ENCODE results near the gene SSRP1.
"Not testable (repeated sequence)": the region's sequence is repeated elsewhere in the genome, so short reads cannot be mapped to it uniquely, and the experiment has no call there.

SSRP1 gene

DNA sequence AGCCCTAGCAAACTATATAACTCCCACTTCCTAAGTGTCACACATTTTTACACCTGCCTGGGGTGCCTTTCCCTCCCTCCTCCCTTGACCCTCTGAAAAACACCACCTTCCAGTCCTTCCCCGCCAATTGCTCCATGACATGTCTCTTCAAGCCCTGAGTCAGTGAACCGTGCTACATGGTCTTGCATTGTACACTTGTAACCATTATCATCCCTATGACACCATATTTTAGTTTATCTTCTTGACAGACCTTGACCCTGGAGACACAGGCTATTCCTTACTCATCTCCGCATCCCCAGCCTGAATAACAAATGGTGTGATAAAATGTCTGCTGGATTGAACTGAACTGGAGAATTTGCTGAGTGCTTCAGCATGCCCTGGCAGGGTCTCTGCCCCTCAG, 47.8 kb downstream of the SSRP1 start:
- TF ChIP-seq, protein P1, sequence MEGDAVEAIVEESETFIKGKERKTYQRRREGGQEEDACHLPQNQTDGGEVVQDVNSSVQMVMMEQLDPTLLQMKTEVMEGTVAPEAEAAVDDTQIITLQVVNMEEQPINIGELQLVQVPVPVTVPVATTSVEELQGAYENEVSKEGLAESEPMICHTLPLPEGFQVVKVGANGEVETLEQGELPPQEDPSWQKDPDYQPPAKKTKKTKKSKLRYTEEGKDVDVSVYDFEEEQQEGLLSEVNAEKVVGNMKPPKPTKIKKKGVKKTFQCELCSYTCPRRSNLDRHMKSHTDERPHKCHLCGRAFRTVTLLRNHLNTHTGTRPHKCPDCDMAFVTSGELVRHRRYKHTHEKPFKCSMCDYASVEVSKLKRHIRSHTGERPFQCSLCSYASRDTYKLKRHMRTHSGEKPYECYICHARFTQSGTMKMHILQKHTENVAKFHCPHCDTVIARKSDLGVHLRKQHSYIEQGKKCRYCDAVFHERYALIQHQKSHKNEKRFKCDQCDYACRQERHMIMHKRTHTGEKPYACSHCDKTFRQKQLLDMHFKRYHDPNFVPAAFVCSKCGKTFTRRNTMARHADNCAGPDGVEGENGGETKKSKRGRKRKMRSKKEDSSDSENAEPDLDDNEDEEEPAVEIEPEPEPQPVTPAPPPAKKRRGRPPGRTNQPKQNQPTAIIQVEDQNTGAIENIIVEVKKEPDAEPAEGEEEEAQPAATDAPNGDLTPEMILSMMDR (IDR thresholded peaks at IDR 0.05; ENCODE audit: low read depth, low read length, poor library complexity, severe bottlenecking) = no peak
- TF ChIP-seq EZH2phosphoT487 (IDR thresholded peaks at IDR 0.05; ENCODE audit: borderline replicate concordance, low read length) = no peak
- peaks cover 15% of the 10 kb centered on the region; the same call in 1 of the 2 replicates for H3K27me3 ChIP-seq (ENCODE audit: control insufficient read depth, low read length)
- H3F3A ChIP-seq (ENCODE audit: control insufficient read depth, insufficient read depth) = no peaks in the 10 kb centered on the region
- H3K4me3 ChIP-seq (ENCODE audit: low read length) = no peak overlapping the region
- H3K36me3 ChIP-seq (ENCODE audit: control insufficient read depth, low read length) = no peaks in the 10 kb centered on the region
- H3K4me1 ChIP-seq (ENCODE audit: control insufficient read depth, low read length) = no peaks in the 10 kb centered on the region
- no peaks in the 10 kb centered on the region; the same call in 1 of the 2 replicates for H3K9me2 ChIP-seq (replicated peaks; ENCODE audit: control insufficient read depth, low read length)
- no peaks in the 10 kb centered on the region for H4K20me1 ChIP-seq (ENCODE audit: control insufficient read depth, insufficient read depth, low read depth, low read length)
- no peak overlapping the region for H3K4me2 ChIP-seq (ENCODE audit: low read length)
- no peak overlapping the region for H3K27ac ChIP-seq (ENCODE audit: low read depth, low read length)
- H3K79me2 ChIP-seq (ENCODE audit: control insufficient read depth, low read length) = no peaks in the 10 kb centered on the region
- H3K9me3 ChIP-seq (ENCODE audit: control insufficient read depth, insufficient read depth, low read length) = no peaks in the 10 kb centered on the region

DNA sequence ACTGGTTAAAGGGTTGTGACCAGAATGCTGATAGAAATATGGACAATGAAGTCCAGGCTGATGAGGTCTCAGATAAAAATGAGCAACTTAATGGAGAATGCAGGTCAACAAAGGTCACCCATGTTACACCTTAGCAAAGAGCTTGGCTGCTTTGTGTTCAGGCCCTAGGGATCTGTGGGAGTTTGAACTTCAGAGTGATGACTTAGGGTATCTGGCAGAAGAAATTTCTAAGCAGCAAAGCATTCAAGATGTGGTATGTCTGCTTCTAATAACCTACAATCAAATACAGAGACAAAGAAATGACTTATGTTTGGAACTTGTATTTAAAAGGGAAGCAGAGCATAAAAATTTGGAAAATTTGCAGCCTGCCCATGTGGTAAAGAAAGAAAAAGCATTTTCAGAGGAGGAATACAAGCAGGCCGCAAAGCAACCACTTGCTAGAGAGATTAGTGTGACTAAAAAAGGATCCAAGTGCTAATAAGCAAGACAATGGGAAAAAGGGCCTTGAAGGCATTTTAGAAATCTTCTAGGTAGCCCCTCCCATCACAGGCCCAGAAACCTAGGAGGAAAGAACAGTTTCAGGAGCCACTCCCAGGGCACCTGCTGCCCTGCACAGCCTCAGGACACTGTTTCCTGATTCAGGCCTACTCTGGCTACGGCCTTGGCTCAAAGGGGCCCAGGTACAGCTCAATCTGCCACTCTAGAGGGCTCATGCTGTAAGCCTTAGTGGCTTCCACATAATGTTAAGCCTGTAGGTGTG, 52.3 kb downstream of the SSRP1 start:
- Histone ChIP-seq H3K9me3 (ENCODE audit: control insufficient read depth, insufficient read depth, low read length) (no peaks in the 10 kb centered on the region), H3K27me3 (ENCODE audit: control insufficient read depth, low read length) (peaks cover 4% of the 10 kb centered on the region; the same call in 1 of the 2 replicates), H3K4me3 (ENCODE audit: low read length) (no peak overlapping the region), H4K20me1 (ENCODE audit: control insufficient read depth, insufficient read depth, low read depth, low read length) (no peaks in the 10 kb centered on the region), H3K79me2 (ENCODE audit: control insufficient read depth, low read length) (no peaks in the 10 kb centered on the region), H3K36me3 (ENCODE audit: control insufficient read depth, low read length) (no peaks in the 10 kb centered on the region), H3K4me1 (ENCODE audit: control insufficient read depth, low read length) (no peaks in the 10 kb centered on the region), H3K9me2 (replicated peaks; ENCODE audit: control insufficient read depth, low read length) (no peaks in the 10 kb centered on the region; the same call in 1 of the 2 replicates), H3F3A (ENCODE audit: control insufficient read depth, insufficient read depth) (no peaks in the 10 kb centered on the region), H3K4me2 (ENCODE audit: low read length) (no peak overlapping the region), H3K27ac (ENCODE audit: low read depth, low read length) (no peak overlapping the region)
- TF ChIP-seq EZH2phosphoT487 (IDR thresholded peaks at IDR 0.05; ENCODE audit: borderline replicate concordance, low read length) = no peak
- TF ChIP-seq, protein P1 (IDR thresholded peaks at IDR 0.05; ENCODE audit: low read depth, low read length, poor library complexity, severe bottlenecking) = no peak

DNA sequence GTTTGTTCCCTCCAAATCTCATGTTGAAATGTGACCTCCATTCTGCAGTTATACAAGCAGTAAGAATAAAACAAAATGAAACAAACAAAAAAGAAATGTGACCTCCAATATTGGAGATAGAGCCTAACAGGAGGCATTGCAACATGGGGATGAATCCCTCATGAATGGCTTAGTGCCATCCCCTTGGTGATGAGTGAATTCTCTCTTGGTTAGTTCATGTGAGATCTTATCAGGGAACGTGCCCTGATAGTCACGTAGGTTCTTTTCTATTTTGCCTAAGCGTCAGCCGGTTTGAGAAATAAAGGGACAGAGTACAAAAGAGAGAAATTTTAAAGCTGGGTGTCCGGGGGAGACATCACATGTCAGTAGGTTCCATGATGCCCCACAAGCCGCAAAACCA, 54.1 kb downstream of the SSRP1 start:
- not testable (repeated sequence) for H3K36me3 ChIP-seq (ENCODE audit: control insufficient read depth, low read length); H3K27ac ChIP-seq (ENCODE audit: low read depth, low read length); H3K4me3 ChIP-seq (ENCODE audit: low read length); H3K79me2 ChIP-seq (ENCODE audit: control insufficient read depth, low read length); H4K20me1 ChIP-seq (ENCODE audit: control insufficient read depth, insufficient read depth, low read depth, low read length); H3F3A ChIP-seq (ENCODE audit: control insufficient read depth, insufficient read depth); H3K9me3 ChIP-seq (ENCODE audit: control insufficient read depth, insufficient read depth, low read length); H3K4me2 ChIP-seq (ENCODE audit: low read length); H3K4me1 ChIP-seq (ENCODE audit: control insufficient read depth, low read length); H3K9me2 ChIP-seq (replicated peaks; ENCODE audit: control insufficient read depth, low read length)
- H3K27me3 ChIP-seq (ENCODE audit: control insufficient read depth, low read length) = peaks cover 18% of the 10 kb centered on the region

DNA sequence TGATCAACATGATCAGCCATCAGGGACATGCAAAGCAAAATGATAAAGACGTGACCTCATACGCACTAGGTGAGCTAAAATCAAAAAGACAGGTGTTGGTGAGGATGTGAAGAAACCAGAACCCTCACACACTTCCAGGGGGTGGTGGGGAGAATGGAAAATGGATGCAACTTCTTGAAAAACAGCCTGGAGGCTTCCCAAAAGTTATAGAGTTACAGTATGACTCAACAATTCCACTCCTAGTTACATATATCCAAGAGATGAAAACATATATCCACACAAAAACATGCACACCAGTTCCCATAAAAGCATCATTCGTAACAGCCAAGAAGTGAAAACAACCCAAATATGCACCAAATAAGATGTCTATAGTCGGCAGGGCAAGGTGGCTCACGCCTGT, 56.6 kb downstream of the SSRP1 start:
- no peaks in the 10 kb centered on the region for H3F3A ChIP-seq (ENCODE audit: control insufficient read depth, insufficient read depth)
- H3K4me2 ChIP-seq (ENCODE audit: low read length) = no peak overlapping the region

More for the DNA sequence above, 56.6 kb downstream of the SSRP1 start:
- Histone ChIP-seq H3K27ac (ENCODE audit: low read depth, low read length) (no peak overlapping the region), H3K27me3 (ENCODE audit: control insufficient read depth, low read length) (peaks cover 31% of the 10 kb centered on the region), H4K20me1 (ENCODE audit: control insufficient read depth, insufficient read depth, low read depth, low read length) (no peaks in the 10 kb centered on the region), H3K9me2 (replicated peaks; ENCODE audit: control insufficient read depth, low read length) (no peaks in the 10 kb centered on the region), H3K4me1 (ENCODE audit: control insufficient read depth, low read length) (no peaks in the 10 kb centered on the region), H3K36me3 (ENCODE audit: control insufficient read depth, low read length) (no peaks in the 10 kb centered on the region), H3K9me3 (ENCODE audit: control insufficient read depth, insufficient read depth, low read length) (no peaks in the 10 kb centered on the region), H3K79me2 (ENCODE audit: control insufficient read depth, low read length) (no peaks in the 10 kb centered on the region), H3K4me3 (ENCODE audit: low read length) (no peak overlapping the region)
- no peak for TF ChIP-seq EZH2phosphoT487 (IDR thresholded peaks at IDR 0.05; ENCODE audit: borderline replicate concordance, low read length)
- TF ChIP-seq, protein P1 (IDR thresholded peaks at IDR 0.05; ENCODE audit: low read depth, low read length, poor library complexity, severe bottlenecking) = no peak

All from DOHH2 (cell line).